Heart right ventricle (tissue), 16 donors: ENCODE results near the gene DIRAS1. TPM values are rescaled to one million over a fixed set of nuclear protein-coding genes. Genes with fewer than 3 reads are reported as not detected.

Experiments
- ATAC-seq, 8 donors: fragments of 200-7000 bp; cut with Tn5 transposase; one replicate each; pipeline ENCODE4 v1.9.1; 2020; ENCODE audit warnings: mild to moderate bottlenecking in 8 of 8, moderate library complexity in 8 of 8, moderate number of reproducible peaks in 1 of 8
- DNase-seq, 2 donors: peaks; one replicate each; pipeline ENCODE4 v3.0.0-alpha.2; 2020
- H3K27ac ChIP-seq, 10 donors: fragments of 200-600 bp; sonication (generic) in 2 of 10; one replicate each; pipeline versions ENCODE4 v1.5.0 to v1.8.0; 2020 to 2022; ENCODE audit warnings: mild to moderate bottlenecking in 3 of 10
- H3K27me3 ChIP-seq, 7 donors: fragments of 200-600 bp; one replicate each; pipeline ENCODE4 v1.8.0; 2021 to 2022; ENCODE audit warnings: mild to moderate bottlenecking in 2 of 7
- H3K36me3 ChIP-seq, 9 donors: fragments of 200-600 bp; sonication (generic) in 1 of 9; one replicate each; pipeline versions ENCODE4 v1.5.0 to v1.8.0; 2020 to 2022; ENCODE audit warnings: mild to moderate bottlenecking in 2 of 9
- H3K4me1 ChIP-seq, 9 donors: fragments of 200-600 bp; sonication (generic) in 1 of 9; one replicate each; pipeline versions ENCODE4 v1.5.0 to v1.8.0; 2020 to 2022; ENCODE audit warnings: mild to moderate bottlenecking in 4 of 9
- H3K4me3 ChIP-seq, 10 donors: fragments of 200-600 bp; sonication (generic) in 2 of 10; one replicate each; pipeline versions ENCODE4 v1.5.0 to v1.8.0; 2020 to 2022; ENCODE audit warnings: mild to moderate bottlenecking in 7 of 10, moderate library complexity in 2 of 10
- H3K9me3 ChIP-seq, 11 donors: fragments of 200-600 bp in 10 of 11; sonication (generic) in 2 of 11; one replicate each; pipeline versions ENCODE4 v1.5.0 to v1.8.0; 2013 to 2022; ENCODE audit warnings: mild to moderate bottlenecking in 2 of 11, control low read depth in 1 of 11, moderate library complexity in 1 of 11
- CTCF ChIP-seq, 9 donors: fragments of 200-600 bp; sonication (generic) in 2 of 9; IDR thresholded peaks; one replicate each; pipeline versions ENCODE4 v1.5.0 to v1.8.0; 2021 to 2022; ENCODE audit warnings: antibody characterized with exemption in 9 of 9, mild to moderate bottlenecking in 5 of 9, moderate library complexity in 1 of 9
- WGBS, 2 donors: extraction: QIAGEN DNeasy Blood & Tissue Kit; methylation state at CpG; one replicate each; pipeline ENCODE4 v1.1.7; 2013; ENCODE audit warnings: inconsistent platforms in 1 of 2; 5-methylcytosine and 5-hydroxymethylcytosine counted together
- intact Hi-C, 10 donors: fragments of 100-400 bp; cut with DNase I; formaldehyde crosslinking; loops; one replicate each; pipeline versions ENCODE4 v1.11.1 to v1.14.2; 2022
- polyA plus RNA-seq, 2 donors: library from polyadenylated mRNA; stranded (reverse); fragments of 200-250 nt; gene quantifications; one replicate each; pipeline ENCODE4 v1.2.3, GENCODE V29; 2013
- total RNA-seq, 10 donors: library from RNA; stranded (reverse); fragmentation: NEBNext Ultra II Directional in 3 of 10; extraction: Animal tissue kit (Norgen Biotek cat#: 25700) in 3 of 10; gene quantifications; one replicate each; pipeline versions ENCODE4 v1.2.1 to v1.2.4, GENCODE V29; 2021 to 2023
- donor health status: Arrhythmogenic right ventricular cardiomyopathy.
- donor health status: ischemic (EF 13 %, LVEDD 7.1; RV severe dilation, severe dysfunction).
- donor health status: healthy with polysubstance abuse.
- donor health status: DM: no; HTN: yes; CAD: no.
- donor health status: DM: no; HTN: no; CAD: no.
- donor health status: ischemic (EF 25% LVEDD 6.9; RV normal size, moderate dysfunction).
- donor health status: ischemic (EF 25% LVEDD 5.7; RV mildly dilated, moderate dysfunction).
- donor health status: healthy.
- donor health status: DM: yes; HTN: yes; CAD: no.
- donor health status: Ischemic cardiomyopathy.
- donor health status: ischemic (EF 35%, LVEDD 5.7; RV mildly dilated, moderate dysfunction).
- donor health status: nonischemic (EF 11% LVEDD 7.7; RV severe dilation, severe dysfunction).
- donor health status: DM: yes; HTN: yes; CAD: no.
- donor health status: PGD.
- donor health status: ischemic (EF 29% LVEDD 5.4; RV normal size, mild dysfunction).
- donor health status: nonischemic (EF 23%, LVEDD 6.1; RV moderate dilation, normal function).

DIRAS1 gene
- total and polyA plus RNA-seq, 12 donors = 63.7 to 381 (median 157) TPM

GRCh38 chr19:2666344-2666994 lies 54.7 kb downstream of the DIRAS1 start:
- Histone ChIP-seq H3K9me3 (peaks cover 0 to 18% (median 6%) of the 10 kb centered on the region in 11 donors), H3K27me3 (no peaks in the 10 kb centered on the region), H3K4me3 (no peak overlapping the region), H3K36me3 (no peaks in the 10 kb centered on the region), H3K4me1 (peaks cover 0 to 35% (median 8%) of the 10 kb centered on the region in 9 donors), H3K27ac (peak overlapping the region in 1 of 10 donors; percentile 23)
- DNase-seq = no peak
- ATAC-seq = no peak
- intact Hi-C loops = no loop called here
- WGBS, 2 donors = 79 to 84% methylated on average over 9 of the region's 9 CpGs
- TF ChIP-seq CTCF (IDR thresholded peaks at IDR 0.05) = no peak

DNA sequence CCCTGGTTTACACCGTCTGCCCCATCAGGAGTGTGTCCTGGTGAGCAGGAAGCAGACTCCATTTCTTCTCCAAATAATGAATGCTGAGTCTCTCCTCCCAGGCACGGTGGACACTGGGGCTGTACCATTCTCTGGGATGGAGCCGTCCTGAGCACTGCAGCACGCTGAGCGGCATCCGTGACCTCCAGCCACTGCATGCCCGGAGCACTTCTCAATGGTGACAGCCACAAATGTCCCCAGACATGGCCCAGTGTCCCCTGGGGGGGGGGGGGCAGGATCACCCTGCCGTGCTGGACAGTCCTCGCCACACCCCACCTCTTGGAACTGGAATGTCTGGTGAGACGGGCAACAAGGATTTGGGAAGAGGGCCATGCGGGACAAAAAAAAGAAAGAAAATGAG lies 56.1 kb downstream of the DIRAS1 start:
- WGBS, 2 donors = 51 to 63% methylated on average over 11 of the region's 11 CpGs
- DNase-seq (peak in 1 of 2 donors; percentile 50), ATAC-seq (peak; percentile 50 to 78 (median 63))
- Histone ChIP-seq H3K27ac (peak overlapping the region; percentile 53 to 93 (median 86)), H3K27me3 (no peaks in the 10 kb centered on the region), H3K36me3 (no peaks in the 10 kb centered on the region), H3K9me3 (peaks cover 0 to 20% (median 6%) of the 10 kb centered on the region in 11 donors), H3K4me1 (peaks cover 0 to 21% (median 8%) of the 10 kb centered on the region in 9 donors), H3K4me3 (no peak overlapping the region)
- intact Hi-C loops = no loop called here
- no peak for TF ChIP-seq CTCF (IDR thresholded peaks at IDR 0.05)

Other genes with a start within 250 kb of the DIRAS1 start
- gene GADD45B, start 245.2 kb downstream of the DIRAS1 start, total RNA-seq = 100 to 1,000 TPM in 2 of 10 donors, 10 to 100 TPM in 8; 19.6 to 297 (median 31.3) TPM
- gene GADD45B, start 245.2 kb downstream of the DIRAS1 start, polyA plus RNA-seq = 10 to 100 TPM; 81.4 to 95.2 TPM
- 10 to 100 TPM; 27.9 to 56.9 (median 39.7) TPM for gene GNG7, start 18.7 kb downstream of the DIRAS1 start, total RNA-seq
- 10 to 100 TPM in 1 of 2 donors, 1 to 10 TPM in 1; 8.4 to 14.9 TPM for gene GNG7, start 18.7 kb downstream of the DIRAS1 start, polyA plus RNA-seq
- gene SLC39A3, start 18.6 kb upstream of the DIRAS1 start, total RNA-seq = 10 to 100 TPM; 16.5 to 27.7 (median 21.6) TPM
- gene SLC39A3, start 18.6 kb upstream of the DIRAS1 start, polyA plus RNA-seq = 10 to 100 TPM; 26.1 to 66.8 TPM
- gene SGTA, start 61.9 kb upstream of the DIRAS1 start, total RNA-seq = 10 to 100 TPM; 52.6 to 84.9 (median 64.6) TPM
- 100 to 1,000 TPM in 1 of 2 donors, 10 to 100 TPM in 1; 90.2 to 102 TPM for gene SGTA, start 61.9 kb upstream of the DIRAS1 start, polyA plus RNA-seq
- gene THOP1, start 64.1 kb upstream of the DIRAS1 start, total RNA-seq = 10 to 100 TPM; 37.5 to 72.5 (median 41.2) TPM
- gene THOP1, start 64.1 kb upstream of the DIRAS1 start, polyA plus RNA-seq = 10 to 100 TPM; 84.1 to 85.3 TPM
- 1 to 10 TPM; 3.1 to 5.6 (median 4.7) TPM for gene ZNF554, start 98.5 kb upstream of the DIRAS1 start, total RNA-seq
- 1 to 10 TPM in 1 of 2 donors, under 1 TPM in 1; 0.94 to 6.7 TPM for gene ZNF554, start 98.5 kb upstream of the DIRAS1 start, polyA plus RNA-seq
- gene ZNF555, start 120.1 kb upstream of the DIRAS1 start, total RNA-seq = 10 to 100 TPM in 2 of 10 donors, 1 to 10 TPM in 8; 4.9 to 11.3 (median 8.5) TPM
- gene ZNF555, start 120.1 kb upstream of the DIRAS1 start, polyA plus RNA-seq = 1 to 10 TPM; 2.6 to 2.9 TPM
- under 1 TPM in 2 of 10 donors, not detected in 8; 0.03 to 0.04 TPM for gene ZNF556, start 146.0 kb upstream of the DIRAS1 start, total RNA-seq
- gene ZNF556, start 146.0 kb upstream of the DIRAS1 start, polyA plus RNA-seq = under 1 TPM in 1 of 2 donors, not detected in 1; 0.01 TPM
- gene ZNF57, start 179.6 kb upstream of the DIRAS1 start, total RNA-seq = 1 to 10 TPM; 1.0 to 5.5 (median 3.0) TPM
- gene ZNF57, start 179.6 kb upstream of the DIRAS1 start, polyA plus RNA-seq = 1 to 10 TPM; 2.8 to 3.2 TPM
- gene ZNF77, start 223.6 kb upstream of the DIRAS1 start, total RNA-seq = 1 to 10 TPM; 1.0 to 2.6 (median 2.3) TPM
- gene ZNF77, start 223.6 kb upstream of the DIRAS1 start, polyA plus RNA-seq = 1 to 10 TPM; 2.5 to 2.9 TPM